ENCODE results near the gene TXNDC15. TPM values are rescaled to one million over a fixed set of nuclear protein-coding genes. Genes with fewer than 3 reads are reported as not detected.
"Not testable (repeated sequence)": the region's sequence is repeated elsewhere in the genome, so short reads cannot be mapped to it uniquely, and the experiment has no call there.

Gene TXNDC15
- total RNA-seq, 1 experiment from 2014 or later: 47.4 TPM

DNA sequence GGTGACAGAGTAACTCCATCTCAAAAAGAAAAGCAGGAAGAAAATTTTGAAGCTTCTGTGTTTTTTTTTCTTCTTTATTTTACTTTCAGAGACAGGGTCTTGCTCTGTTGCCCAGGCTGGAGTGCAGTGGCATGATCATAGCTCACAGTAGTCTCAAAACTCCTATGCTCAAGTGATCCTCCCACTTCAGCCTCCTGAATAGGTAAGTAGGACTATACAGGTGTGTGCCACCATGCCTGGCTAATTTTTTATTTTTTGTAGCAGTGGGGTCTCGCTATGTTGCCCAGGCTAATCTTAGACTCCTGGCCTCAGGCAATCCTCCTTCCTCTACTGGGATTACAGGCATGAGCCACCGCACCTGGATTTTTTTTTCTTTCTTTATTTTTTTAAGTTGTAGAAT, 38.5 kb upstream of the TXNDC15 start:
- ATAC-seq: no peak
- intact Hi-C loops (cut with micrococcal nuclease; ENCODE audit: unreplicated experiment): no loop called here
- Histone ChIP-seq H3K27ac (ENCODE audit: low read length) (no peak overlapping the region), H3K36me3 (ENCODE audit: control insufficient read depth, insufficient read depth, low read length) (peaks cover 9% of the 10 kb centered on the region; the same call in 1 of the 2 replicates), H3K4me3 (ENCODE audit: low read depth in 2 of 2, low read length in 2 of 2) (no peak overlapping the region), H3K4me1 (ENCODE audit: control insufficient read depth, insufficient read depth, low read length) (no peaks in the 10 kb centered on the region), H3K9me3 (ENCODE audit: control insufficient read depth, insufficient read depth, low read depth, low read length) (no peaks in the 10 kb centered on the region), H3K27me3 (ENCODE audit: control insufficient read depth, insufficient read depth, low read length) (no peaks in the 10 kb centered on the region)
- no TSS peak for BruUV-seq (replicated peaks)
- no peak for DNase-seq (ENCODE audit: low read depth, low spot score)
- no peak for TF ChIP-seq TCF7L2 (IDR thresholded peaks at IDR 0.05; ENCODE audit: low read depth, low read length)
- TF ChIP-seq, protein P1, sequence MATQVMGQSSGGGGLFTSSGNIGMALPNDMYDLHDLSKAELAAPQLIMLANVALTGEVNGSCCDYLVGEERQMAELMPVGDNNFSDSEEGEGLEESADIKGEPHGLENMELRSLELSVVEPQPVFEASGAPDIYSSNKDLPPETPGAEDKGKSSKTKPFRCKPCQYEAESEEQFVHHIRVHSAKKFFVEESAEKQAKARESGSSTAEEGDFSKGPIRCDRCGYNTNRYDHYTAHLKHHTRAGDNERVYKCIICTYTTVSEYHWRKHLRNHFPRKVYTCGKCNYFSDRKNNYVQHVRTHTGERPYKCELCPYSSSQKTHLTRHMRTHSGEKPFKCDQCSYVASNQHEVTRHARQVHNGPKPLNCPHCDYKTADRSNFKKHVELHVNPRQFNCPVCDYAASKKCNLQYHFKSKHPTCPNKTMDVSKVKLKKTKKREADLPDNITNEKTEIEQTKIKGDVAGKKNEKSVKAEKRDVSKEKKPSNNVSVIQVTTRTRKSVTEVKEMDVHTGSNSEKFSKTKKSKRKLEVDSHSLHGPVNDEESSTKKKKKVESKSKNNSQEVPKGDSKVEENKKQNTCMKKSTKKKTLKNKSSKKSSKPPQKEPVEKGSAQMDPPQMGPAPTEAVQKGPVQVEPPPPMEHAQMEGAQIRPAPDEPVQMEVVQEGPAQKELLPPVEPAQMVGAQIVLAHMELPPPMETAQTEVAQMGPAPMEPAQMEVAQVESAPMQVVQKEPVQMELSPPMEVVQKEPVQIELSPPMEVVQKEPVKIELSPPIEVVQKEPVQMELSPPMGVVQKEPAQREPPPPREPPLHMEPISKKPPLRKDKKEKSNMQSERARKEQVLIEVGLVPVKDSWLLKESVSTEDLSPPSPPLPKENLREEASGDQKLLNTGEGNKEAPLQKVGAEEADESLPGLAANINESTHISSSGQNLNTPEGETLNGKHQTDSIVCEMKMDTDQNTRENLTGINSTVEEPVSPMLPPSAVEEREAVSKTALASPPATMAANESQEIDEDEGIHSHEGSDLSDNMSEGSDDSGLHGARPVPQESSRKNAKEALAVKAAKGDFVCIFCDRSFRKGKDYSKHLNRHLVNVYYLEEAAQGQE (IDR thresholded peaks at IDR 0.05; ENCODE audit: insufficient read depth in 1 of 2, low read depth in 2 of 2, low read length in 1 of 2): no peak
- no peak for TF ChIP-seq POLR2AphosphoS5 (IDR thresholded peaks at IDR 0.05; ENCODE audit: low read depth, low read length)
- in situ Hi-C loops (cut with HindIII; ENCODE audit: low pct_unique_long_range_greater_than_20kb, low sequenced_read_pairs): no loop called here
- ChIA-PET POLR2A (no interaction called here), CTCF (no interaction called here)

DNA sequence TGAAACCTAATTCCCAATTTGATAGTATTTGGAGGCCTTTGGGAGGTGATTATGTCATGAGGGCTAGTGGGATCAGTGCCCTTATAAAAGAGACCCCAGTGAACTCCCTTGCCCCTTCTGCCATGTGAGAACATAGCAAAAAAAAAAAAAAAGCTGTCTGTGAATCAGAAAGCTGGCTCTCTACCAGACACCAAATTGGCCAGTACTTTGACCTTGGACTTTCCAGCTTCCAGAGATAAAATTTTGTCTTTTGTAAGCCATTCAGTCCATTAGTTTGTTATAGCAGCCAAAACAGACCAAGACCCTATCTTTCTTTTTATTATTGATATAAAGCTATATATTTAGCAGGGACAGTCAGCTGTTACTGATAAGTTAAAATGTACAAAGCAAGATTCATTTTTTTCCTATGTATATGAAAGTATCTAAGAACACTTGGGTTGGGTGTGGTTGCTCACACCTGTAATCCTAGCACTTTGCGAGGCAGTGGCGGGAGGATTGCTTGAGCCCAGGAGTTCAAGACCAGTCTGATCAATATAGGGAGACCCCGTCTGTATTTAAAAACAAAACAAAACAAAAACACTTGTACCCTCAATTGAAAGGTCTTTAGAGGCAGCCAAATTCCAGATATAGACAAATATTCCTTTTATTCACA, 36.5 kb upstream of the TXNDC15 start:
- no peak for ATAC-seq
- no peaks in the 10 kb centered on the region for H3K4me1 ChIP-seq (ENCODE audit: control insufficient read depth, insufficient read depth, low read length)
- POLR2A ChIA-PET: interaction anchor here (0.6 kb wide), 1 partner anchor 40 kb away, joined by 7 read pairs; no protein-coding TSS in a partner anchor
- H3K36me3 ChIP-seq (ENCODE audit: control insufficient read depth, insufficient read depth, low read length): 0 out of 2 replicates have a peak, but pooled peaks cover 3% of the 10 kb centered on the region
- no peaks in the 10 kb centered on the region for H3K27me3 ChIP-seq (ENCODE audit: control insufficient read depth, insufficient read depth, low read length)
- H3K9me3 ChIP-seq (ENCODE audit: control insufficient read depth, insufficient read depth, low read depth, low read length): no peaks in the 10 kb centered on the region
- in situ Hi-C loops (cut with HindIII; ENCODE audit: low pct_unique_long_range_greater_than_20kb, low sequenced_read_pairs) (no loop called here), intact Hi-C loops (cut with micrococcal nuclease; ENCODE audit: unreplicated experiment) (no loop called here)
- TF ChIP-seq, protein P2, sequence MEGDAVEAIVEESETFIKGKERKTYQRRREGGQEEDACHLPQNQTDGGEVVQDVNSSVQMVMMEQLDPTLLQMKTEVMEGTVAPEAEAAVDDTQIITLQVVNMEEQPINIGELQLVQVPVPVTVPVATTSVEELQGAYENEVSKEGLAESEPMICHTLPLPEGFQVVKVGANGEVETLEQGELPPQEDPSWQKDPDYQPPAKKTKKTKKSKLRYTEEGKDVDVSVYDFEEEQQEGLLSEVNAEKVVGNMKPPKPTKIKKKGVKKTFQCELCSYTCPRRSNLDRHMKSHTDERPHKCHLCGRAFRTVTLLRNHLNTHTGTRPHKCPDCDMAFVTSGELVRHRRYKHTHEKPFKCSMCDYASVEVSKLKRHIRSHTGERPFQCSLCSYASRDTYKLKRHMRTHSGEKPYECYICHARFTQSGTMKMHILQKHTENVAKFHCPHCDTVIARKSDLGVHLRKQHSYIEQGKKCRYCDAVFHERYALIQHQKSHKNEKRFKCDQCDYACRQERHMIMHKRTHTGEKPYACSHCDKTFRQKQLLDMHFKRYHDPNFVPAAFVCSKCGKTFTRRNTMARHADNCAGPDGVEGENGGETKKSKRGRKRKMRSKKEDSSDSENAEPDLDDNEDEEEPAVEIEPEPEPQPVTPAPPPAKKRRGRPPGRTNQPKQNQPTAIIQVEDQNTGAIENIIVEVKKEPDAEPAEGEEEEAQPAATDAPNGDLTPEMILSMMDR (IDR thresholded peaks at IDR 0.05): no peak
- TF ChIP-seq POLR2AphosphoS5 (IDR thresholded peaks at IDR 0.05; ENCODE audit: low read depth, low read length): no peak
- TF ChIP-seq, protein P1 (IDR thresholded peaks at IDR 0.05; ENCODE audit: insufficient read depth in 1 of 2, low read depth in 2 of 2, low read length in 1 of 2): no peak
- no peak for TF ChIP-seq SIN3A (IDR thresholded peaks at IDR 0.05; ENCODE audit: borderline replicate concordance, insufficient read depth, low read depth, low read length)
- H3K4me3 ChIP-seq (ENCODE audit: low read depth in 2 of 2, low read length in 2 of 2): no peak overlapping the region
- BruUV-seq (replicated peaks): no TSS peak
- CTCF ChIA-PET: no interaction called here
- no peak for DNase-seq (ENCODE audit: low read depth, low spot score)
- H3K27ac ChIP-seq (ENCODE audit: low read length): no peak overlapping the region

DNA sequence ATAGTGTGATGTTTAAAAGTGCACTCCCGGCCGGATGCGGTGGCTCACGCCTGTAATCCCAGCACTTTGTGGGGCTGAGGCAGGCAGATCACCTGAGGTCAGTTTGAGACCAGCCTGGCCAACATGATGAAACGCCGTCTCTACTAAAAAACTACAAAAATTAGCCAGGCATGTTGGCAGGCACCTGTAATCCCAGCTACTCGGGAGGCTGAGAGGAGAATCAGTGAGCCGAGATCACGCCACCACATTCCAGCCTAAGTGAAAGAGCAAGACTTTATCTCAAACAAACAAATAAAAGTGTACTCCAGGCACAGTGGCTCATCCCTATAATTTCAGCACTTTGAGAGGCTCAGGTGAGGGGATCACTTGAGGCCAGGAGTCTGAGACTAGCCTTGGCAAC, 35.8 kb upstream of the TXNDC15 start:
- H3K27ac ChIP-seq (ENCODE audit: low read length); intact Hi-C loops (cut with micrococcal nuclease; ENCODE audit: unreplicated experiment); BruUV-seq (replicated peaks); H3K4me1 ChIP-seq (ENCODE audit: control insufficient read depth, insufficient read depth, low read length); ATAC-seq; H3K4me3 ChIP-seq (ENCODE audit: low read depth in 2 of 2, low read length in 2 of 2); CTCF ChIA-PET; H3K36me3 ChIP-seq (ENCODE audit: control insufficient read depth, insufficient read depth, low read length); in situ Hi-C loops (cut with HindIII; ENCODE audit: low pct_unique_long_range_greater_than_20kb, low sequenced_read_pairs); DNase-seq (ENCODE audit: low read depth, low spot score); H3K27me3 ChIP-seq (ENCODE audit: control insufficient read depth, insufficient read depth, low read length); H3K9me3 ChIP-seq (ENCODE audit: control insufficient read depth, insufficient read depth, low read depth, low read length): not testable (repeated sequence)
- POLR2A ChIA-PET: interaction anchor here (0.6 kb wide), 1 partner anchor 41 kb away, joined by 7 read pairs; no protein-coding TSS in a partner anchor
